NCI-H2171 treated with DMSO at 0.1 percent for 48 hours (cell line): ENCODE results near the gene ARHGAP10.
"Not testable (repeated sequence)": the region's sequence is repeated elsewhere in the genome, so short reads cannot be mapped to it uniquely, and the experiment has no call there.

ENCODE experiments used
- DNase-seq: peaks from one replicate; lab custom pipeline; 2025; lab: John Stamatoyannopoulos, UW

Gene ARHGAP10

DNA sequence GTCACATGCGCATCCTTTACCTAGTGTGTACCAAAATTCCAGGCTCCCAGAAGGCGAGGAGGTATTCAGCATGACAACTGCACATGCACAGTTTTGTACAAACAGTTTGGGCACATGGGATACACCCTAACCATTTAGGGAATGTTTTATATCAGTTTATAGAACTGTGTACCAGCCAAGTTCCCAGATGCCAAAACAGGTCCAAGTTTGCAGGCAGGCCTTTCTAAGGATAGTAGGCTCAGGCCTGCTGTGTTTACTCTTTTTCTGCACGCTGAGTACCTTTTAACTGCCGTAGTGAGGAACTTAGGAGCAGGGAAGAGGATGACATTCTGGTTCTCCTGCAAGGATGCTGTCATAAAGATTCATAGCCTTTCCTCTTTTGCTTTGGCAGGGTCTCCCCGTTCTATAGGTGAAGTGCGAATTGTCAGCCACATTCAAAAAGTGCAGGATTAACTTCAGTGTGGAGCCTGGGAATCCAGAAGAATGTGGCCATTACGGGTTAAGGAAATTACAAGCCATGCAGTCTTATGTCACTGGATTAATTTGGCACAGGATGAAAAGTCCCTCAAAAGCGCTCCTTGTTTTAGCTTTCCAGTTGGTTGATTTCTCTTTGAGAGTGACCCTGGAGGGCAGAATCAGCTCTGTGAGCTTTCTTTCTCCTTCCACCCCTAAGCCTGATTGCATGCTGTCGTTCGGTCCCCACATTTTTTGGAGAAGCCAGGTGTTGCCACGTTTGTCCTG, 259.8 kb downstream of the ARHGAP10 start:
- DNase-seq: no peak

DNA sequence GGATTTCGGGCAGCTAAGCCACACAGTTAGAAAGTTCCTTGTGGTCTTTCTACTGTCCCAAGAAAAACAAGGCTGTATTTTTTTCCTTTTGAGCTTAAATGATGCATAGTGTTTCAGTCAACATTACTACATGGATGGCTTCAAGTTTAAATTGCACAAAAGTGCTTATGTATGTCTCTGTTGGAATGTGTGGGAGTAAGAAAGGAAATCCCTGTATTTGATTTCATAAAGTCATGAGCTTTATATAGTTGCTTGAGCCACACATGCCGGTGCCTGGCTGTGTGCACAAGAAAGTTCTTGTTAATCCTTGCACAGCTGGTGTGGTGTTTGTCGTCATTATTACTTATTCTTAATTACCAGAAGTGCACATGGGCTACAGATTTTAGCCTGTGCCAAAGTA, 262.2 kb downstream of the ARHGAP10 start:
- no peak for DNase-seq

DNA sequence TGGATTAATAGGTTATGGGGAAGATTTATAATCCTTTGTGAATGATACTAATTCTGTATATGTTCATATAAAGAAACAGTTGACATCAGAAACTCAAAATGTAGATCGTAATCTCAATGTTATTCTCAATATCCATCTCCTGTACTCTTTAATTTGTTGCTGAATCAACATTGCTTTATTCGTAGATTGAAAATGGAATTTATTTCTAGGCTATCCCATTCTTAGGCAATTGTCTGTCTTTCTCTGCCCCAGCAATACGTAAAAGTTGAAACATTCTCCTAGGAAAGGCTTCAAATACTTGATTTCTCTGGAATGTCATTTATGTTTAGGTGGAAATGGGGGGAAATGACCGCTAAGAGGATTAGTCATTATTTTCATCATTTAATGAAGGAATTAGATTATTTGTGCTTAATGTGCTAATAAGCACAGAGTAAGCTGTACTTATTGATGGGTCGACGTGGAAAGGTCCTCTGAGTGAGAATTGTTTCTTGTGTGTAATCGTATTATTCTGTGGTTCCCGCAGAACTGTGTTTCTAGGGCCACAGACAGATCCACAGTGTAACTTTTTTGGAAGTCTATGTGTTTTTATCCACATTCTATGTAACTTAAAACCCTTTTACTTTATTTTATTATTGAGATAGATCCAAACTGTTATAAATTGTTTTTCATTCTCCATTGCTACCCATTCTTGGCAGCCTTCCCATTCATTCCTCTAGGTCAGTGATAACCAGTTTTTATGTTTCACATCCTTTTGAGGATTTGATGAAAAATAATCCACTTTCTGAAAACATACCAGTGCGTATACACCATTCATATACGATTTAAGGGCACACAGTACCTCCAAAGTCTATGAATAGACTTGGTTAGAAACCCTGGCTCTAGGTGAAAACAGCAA, 262.9 kb downstream of the ARHGAP10 start:
- no peak for DNase-seq

DNA sequence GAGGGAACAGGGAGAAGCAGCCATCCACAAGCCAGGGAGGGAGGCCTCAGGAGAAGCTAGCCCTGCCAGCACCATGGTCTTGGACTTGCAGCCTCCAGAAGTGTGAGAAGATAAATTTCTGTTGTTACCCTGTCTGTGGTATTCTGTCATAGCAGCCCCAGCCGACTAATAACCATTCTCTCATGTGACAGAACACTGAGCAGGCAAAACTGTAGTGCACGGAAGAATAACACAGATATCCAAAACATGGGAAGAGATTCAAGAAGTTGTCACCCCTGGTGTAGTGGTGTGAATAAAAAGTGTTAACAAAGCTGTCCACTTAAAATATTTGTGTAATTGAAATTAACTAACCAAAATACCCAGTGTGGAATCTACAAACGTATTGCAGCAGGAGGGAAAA, 265.0 kb downstream of the ARHGAP10 start:
- no peak for DNase-seq

DNA sequence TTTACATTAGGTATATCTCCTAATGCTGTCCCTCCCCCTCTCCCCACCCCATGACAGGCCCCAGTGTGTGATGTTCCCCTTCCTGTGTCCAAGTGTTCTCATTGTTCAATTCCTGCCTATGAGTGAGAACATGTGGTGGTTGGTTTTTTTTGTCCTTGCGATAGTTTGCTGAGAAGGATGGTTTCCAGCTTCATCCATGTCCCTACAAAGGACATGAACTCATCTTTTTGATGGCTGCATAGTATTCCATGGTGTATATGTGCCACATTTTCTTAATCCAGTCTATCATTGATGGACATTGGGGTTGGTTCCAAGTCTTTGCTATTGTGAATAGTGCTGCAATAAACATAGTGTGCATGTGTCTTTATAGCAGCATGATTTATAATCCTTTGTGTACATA, 268.1 kb downstream of the ARHGAP10 start:
- DNase-seq: not testable (repeated sequence)

- no peak for DNase-seq
Observed at GRCh38 chr4:148004228-148004857, 272.5 kb downstream of the ARHGAP10 start.

- peak; percentile 6 for DNase-seq
Observed at GRCh38 chr4:148006001-148006400, 274.1 kb downstream of the ARHGAP10 start.

DNA sequence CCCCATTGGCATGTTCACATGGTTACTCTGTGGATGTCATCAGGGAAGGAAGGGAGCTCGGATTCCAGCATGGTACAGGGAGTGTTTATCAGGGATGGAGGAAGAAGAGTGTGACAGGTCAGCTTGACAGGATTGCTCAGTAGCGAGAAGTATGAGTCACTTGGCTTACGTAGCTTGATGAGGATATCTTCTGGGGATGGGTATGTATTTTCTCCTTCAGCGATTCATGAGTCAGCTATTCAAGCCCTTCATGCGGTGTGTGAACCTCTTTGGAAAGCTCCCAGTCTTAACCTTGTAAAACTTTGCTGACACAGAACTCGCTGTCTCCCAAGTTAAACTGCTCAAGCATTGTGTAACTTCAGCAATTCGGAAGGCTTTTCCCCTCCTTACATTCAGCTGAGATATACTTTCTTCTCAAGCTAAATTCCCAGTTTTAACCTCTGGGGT, 275.4 kb downstream of the ARHGAP10 start:
- DNase-seq: no peak

- DNase-seq: no peak
Observed at GRCh38 chr4:148007792-148008191, 275.9 kb downstream of the ARHGAP10 start.

GRCh38 chr4:148015058-148015457, 283.2 kb downstream of the ARHGAP10 start:
- no peak for DNase-seq

DNA sequence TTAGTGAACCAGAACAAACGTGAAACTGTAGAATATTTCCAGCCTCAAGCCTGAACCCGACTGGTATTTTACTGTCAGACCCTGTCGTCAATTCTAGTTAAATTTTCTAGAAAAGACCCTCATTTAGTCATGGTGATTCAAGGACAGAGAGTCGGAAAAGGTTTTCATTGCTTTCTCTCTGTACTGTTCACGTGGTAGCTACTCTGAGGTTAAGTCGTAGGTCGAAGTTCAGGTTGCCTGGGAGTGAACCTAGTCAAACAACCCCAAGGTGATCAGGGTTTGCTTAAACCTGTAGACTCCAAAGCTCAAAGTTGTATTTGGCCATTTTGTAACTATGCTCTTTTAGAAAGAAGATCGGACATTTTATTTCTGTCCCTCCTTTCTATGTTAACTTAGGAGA, 283.6 kb downstream of the ARHGAP10 start:
- no peak for DNase-seq

- DNase-seq: no peak
Observed at GRCh38 chr4:148016063-148016637, 284.3 kb downstream of the ARHGAP10 start.

- DNase-seq: no peak
Observed at GRCh38 chr4:148017801-148018200, 285.9 kb downstream of the ARHGAP10 start.

DNA sequence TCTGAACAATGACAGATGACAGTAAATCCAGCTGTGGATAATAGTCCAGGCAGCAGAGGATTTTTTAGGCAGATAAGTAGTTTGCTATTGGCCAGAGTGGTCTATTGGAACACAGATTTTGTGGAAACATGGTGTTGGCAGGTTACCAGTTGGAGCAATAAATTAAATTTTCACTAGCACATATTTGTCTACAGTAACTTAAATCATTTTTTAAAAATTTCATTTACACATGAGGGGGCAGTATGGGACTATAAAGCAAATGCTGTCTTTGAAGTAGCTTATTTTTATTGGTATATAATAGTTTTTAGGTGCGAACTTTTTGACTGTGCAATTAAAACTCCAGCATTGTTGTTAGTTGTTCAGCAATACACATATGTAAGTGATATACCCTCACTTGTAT, 289.8 kb downstream of the ARHGAP10 start:
- no peak for DNase-seq

DNA sequence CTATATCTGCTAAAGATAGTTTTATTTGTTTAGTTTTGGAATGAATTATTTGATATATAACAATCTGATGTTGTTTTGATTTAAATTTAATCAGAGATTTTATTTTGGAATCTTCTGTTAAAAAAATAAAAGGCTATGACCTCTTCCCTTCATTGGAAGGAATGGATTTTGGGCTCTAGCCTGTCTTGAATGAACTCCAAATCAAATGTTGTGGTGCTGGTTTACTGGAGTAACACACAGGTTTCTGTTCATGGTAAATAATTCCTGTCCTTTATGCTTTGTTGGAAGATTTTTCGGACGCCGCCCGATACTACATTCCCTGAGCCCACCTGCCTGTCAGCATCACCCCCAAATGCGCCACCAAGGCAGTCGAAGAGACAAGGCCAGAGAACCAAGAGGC, 291.1 kb downstream of the ARHGAP10 start:
- no peak for DNase-seq

DNA sequence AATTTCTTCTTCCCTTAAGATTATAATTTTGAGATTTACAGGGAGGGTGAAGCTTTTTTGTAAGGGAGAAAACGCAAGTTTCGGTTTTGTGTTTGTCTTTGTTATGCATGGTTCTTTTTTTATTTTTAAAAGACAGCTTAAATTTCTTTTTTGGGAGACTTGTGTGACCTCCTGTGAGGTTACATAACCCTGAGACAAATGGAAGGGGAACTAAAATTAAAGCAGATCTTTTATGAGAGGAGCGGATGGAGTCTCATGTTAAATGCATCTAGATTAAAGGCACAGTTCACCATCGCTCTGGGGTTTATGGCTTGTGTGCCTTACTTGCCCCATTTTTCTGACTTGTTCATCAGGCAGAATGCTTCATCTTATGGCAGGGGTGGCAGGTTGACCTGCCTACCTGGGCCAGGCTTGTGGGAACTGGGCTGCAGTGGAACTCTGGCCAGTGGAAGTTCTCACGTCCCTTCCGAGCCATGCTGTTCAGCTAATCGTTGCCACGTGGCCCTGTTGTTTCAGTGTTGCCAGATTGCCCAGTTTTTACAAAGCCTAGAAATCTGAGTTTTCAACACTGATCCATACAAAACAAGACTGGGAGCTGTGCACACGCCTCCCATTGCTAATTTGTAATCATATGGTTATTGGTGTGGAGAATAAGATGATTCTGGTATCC, 291.8 kb downstream of the ARHGAP10 start:
- DNase-seq: no peak

DNA sequence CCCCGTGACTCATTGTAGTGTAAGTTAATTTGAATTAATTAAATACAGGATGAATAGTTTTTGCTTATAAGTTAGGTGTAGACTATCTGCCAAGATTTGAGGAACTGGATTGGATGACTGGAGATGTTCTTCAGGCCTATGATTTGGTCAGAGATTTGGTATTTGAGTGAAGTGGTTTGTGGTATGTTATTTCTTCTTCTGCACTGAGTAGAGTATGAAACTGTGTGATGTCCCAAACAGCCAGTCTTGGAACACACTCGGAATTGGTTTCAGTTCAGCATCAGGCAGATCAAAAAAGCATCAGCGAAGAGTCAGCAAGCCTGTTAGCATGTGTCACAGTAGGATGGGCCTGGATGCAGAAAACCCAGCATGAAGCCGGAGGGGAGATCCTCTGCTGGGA, 294.1 kb downstream of the ARHGAP10 start:
- DNase-seq: no peak

DNA sequence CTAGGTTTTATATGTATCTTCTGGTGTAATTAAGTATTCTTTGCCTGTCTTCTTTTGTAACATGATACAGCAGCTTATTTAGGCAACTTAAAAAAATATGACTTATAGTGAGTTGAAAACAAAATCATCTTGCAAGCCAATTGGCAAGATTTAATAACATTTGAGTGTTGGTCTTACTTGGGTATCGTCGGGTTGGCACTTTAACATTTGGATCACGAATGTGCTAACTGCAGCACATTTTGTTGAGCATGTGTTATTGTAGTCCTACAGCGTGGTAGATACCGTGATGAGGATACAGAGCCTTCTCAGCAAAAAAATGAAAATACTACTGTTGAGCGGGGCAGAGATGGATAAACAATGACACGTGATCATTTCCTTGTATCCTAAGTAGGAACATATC, 295.3 kb downstream of the ARHGAP10 start:
- no peak for DNase-seq

DNA sequence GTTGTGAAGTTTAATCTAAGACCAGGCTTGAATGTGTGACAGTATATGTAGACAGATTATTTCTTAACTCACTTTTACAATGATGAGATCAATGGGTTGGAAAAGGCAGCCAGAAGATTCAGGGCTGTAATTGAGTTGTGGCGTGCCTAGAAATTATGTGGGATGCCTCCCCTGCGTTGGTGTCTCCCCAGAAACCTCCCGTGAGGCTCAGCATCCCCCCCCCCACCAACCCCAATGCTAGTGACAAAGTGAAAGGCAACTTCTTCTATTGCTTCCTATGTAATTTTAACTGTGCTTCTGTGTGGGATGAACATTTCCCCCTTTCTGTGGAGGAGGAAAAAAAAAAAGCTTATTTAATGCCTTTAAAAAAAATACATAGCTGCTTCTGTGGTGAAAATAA, 297.9 kb downstream of the ARHGAP10 start:
- DNase-seq: no peak

GRCh38 chr4:148030193-148030873, 298.4 kb downstream of the ARHGAP10 start:
- DNase-seq: no peak

- DNase-seq: peak; percentile 11
Observed at GRCh38 chr4:148034813-148035212, 302.9 kb downstream of the ARHGAP10 start.
